ENCODE measurements around the gene PROKR2.

The PROKR2 gene

DNA sequence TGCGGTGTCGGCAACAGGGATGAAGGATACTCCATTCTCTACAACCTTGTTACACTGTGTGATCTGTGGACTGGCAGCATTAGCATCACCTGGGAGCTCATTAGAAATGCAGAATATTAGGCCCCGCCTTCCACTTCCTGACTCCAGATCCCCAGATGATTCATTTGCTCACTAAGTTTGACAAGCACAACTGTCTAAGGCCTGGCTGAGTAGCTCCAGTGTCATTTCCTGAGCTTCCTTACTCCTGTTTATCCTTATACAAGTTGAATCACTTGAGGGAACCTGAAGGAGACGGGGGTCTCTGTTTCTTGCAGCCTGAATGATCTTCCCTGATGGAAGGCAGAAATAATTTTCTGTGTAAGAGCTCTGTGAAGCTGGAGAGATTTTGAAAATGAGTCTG, 32.7 kb upstream of the PROKR2 start:
- Histone ChIP-seq H3K27me3 (ENCODE audit: low read length) (no peaks in the 10 kb centered on the region), H3K27ac (ENCODE audit: low read depth, low read length) (no peak overlapping the region), H3K79me2 (ENCODE audit: insufficient read depth, low read length) (no peaks in the 10 kb centered on the region), H3K9ac (ENCODE audit: low read length) (no peak overlapping the region), H2AFZ (ENCODE audit: low read depth, low read length, severe bottlenecking) (no peak overlapping the region), H3K36me3 (ENCODE audit: low read length) (no peaks in the 10 kb centered on the region), H3K4me3 (ENCODE audit: insufficient read depth, low read length, poor library complexity, severe bottlenecking) (no peak overlapping the region), H3F3A (ENCODE audit: insufficient read depth) (no peaks in the 10 kb centered on the region), H3K9me3 (ENCODE audit: insufficient read depth, low read length) (no peaks in the 10 kb centered on the region), H3K9me2 (replicated peaks; ENCODE audit: insufficient read depth, low read length) (no peaks in the 10 kb centered on the region), H4K20me1 (ENCODE audit: low read depth, low read length) (no peaks in the 10 kb centered on the region), H3K4me2 (ENCODE audit: low read depth, low read length, poor library complexity, severe bottlenecking) (no peak overlapping the region)
- TF ChIP-seq, protein P1, sequence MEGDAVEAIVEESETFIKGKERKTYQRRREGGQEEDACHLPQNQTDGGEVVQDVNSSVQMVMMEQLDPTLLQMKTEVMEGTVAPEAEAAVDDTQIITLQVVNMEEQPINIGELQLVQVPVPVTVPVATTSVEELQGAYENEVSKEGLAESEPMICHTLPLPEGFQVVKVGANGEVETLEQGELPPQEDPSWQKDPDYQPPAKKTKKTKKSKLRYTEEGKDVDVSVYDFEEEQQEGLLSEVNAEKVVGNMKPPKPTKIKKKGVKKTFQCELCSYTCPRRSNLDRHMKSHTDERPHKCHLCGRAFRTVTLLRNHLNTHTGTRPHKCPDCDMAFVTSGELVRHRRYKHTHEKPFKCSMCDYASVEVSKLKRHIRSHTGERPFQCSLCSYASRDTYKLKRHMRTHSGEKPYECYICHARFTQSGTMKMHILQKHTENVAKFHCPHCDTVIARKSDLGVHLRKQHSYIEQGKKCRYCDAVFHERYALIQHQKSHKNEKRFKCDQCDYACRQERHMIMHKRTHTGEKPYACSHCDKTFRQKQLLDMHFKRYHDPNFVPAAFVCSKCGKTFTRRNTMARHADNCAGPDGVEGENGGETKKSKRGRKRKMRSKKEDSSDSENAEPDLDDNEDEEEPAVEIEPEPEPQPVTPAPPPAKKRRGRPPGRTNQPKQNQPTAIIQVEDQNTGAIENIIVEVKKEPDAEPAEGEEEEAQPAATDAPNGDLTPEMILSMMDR (IDR thresholded peaks at IDR 0.05; ENCODE audit: insufficient read depth, low read length, poor library complexity, severe bottlenecking): no peak
- no peak for TF ChIP-seq EZH2phosphoT487 (conservative IDR thresholded peaks at IDR 0.05; ENCODE audit: low read length)

GRCh38 chr20:5342021-5342420, 25.3 kb upstream of the PROKR2 start:
- no peaks in the 10 kb centered on the region for H4K20me1 ChIP-seq (ENCODE audit: low read depth, low read length)
- H3K4me2 ChIP-seq (ENCODE audit: low read depth, low read length, poor library complexity, severe bottlenecking): no peak overlapping the region
- H3K79me2 ChIP-seq (ENCODE audit: insufficient read depth, low read length): no peaks in the 10 kb centered on the region
- no peaks in the 10 kb centered on the region for H3K27me3 ChIP-seq (ENCODE audit: low read length)
- no peak overlapping the region for H3K9ac ChIP-seq (ENCODE audit: low read length)
- no peak overlapping the region for H3K27ac ChIP-seq (ENCODE audit: low read depth, low read length)
- H2AFZ ChIP-seq (ENCODE audit: low read depth, low read length, severe bottlenecking): no peak overlapping the region
- no peaks in the 10 kb centered on the region for H3K9me3 ChIP-seq (ENCODE audit: insufficient read depth, low read length)
- no peaks in the 10 kb centered on the region for H3K36me3 ChIP-seq (ENCODE audit: low read length)
- H3F3A ChIP-seq (ENCODE audit: insufficient read depth): no peaks in the 10 kb centered on the region
- H3K4me3 ChIP-seq (ENCODE audit: insufficient read depth, low read length, poor library complexity, severe bottlenecking): no peak overlapping the region
- TF ChIP-seq, protein P1 (IDR thresholded peaks at IDR 0.05; ENCODE audit: insufficient read depth, low read length, poor library complexity, severe bottlenecking): no peak
- no peak for TF ChIP-seq EZH2phosphoT487 (conservative IDR thresholded peaks at IDR 0.05; ENCODE audit: low read length)
- no peaks in the 10 kb centered on the region for H3K9me2 ChIP-seq (replicated peaks; ENCODE audit: insufficient read depth, low read length)

DNA sequence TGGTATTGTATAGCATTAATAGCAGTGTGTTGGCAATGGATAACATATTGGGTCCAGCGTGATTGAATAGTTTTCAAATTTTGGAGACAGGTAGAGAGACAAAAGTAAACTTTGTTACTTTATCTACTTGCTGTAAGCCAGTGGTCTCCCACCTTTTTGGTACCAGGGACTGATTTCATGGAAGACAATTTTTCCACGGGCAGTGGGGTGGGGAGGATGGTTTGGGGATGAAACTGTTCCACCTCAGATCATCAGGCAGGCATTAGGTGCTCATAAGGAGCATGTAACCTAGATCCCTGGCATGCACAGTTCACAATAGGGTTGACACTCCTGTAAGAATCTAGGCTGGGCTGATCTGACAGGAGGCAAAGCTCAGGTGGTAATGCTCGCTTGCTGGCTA, 14.6 kb upstream of the PROKR2 start:
- TF ChIP-seq, protein P1 (IDR thresholded peaks at IDR 0.05; ENCODE audit: insufficient read depth, low read length, poor library complexity, severe bottlenecking): no peak
- no peaks in the 10 kb centered on the region for H3F3A ChIP-seq (ENCODE audit: insufficient read depth)
- no peaks in the 10 kb centered on the region for H3K27me3 ChIP-seq (ENCODE audit: low read length)
- H2AFZ ChIP-seq (ENCODE audit: low read depth, low read length, severe bottlenecking): no peak overlapping the region
- no peaks in the 10 kb centered on the region for H3K79me2 ChIP-seq (ENCODE audit: insufficient read depth, low read length)
- H3K4me2 ChIP-seq (ENCODE audit: low read depth, low read length, poor library complexity, severe bottlenecking): no peak overlapping the region
- H3K9ac ChIP-seq (ENCODE audit: low read length): no peak overlapping the region
- H3K9me2 ChIP-seq (replicated peaks; ENCODE audit: insufficient read depth, low read length): no peaks in the 10 kb centered on the region
- H3K9me3 ChIP-seq (ENCODE audit: insufficient read depth, low read length): no peaks in the 10 kb centered on the region
- no peak overlapping the region for H3K27ac ChIP-seq (ENCODE audit: low read depth, low read length)
- H3K36me3 ChIP-seq (ENCODE audit: low read length): no peaks in the 10 kb centered on the region
- H3K4me3 ChIP-seq (ENCODE audit: insufficient read depth, low read length, poor library complexity, severe bottlenecking): no peak overlapping the region
- H4K20me1 ChIP-seq (ENCODE audit: low read depth, low read length): no peaks in the 10 kb centered on the region

GRCh38 chr20:5328268-5328667, 11.5 kb upstream of the PROKR2 start:
- H3K27ac ChIP-seq (ENCODE audit: low read depth, low read length): no peak overlapping the region
- H3F3A ChIP-seq (ENCODE audit: insufficient read depth): no peaks in the 10 kb centered on the region
- no peak overlapping the region for H3K4me3 ChIP-seq (ENCODE audit: insufficient read depth, low read length, poor library complexity, severe bottlenecking)
- no peaks in the 10 kb centered on the region for H4K20me1 ChIP-seq (ENCODE audit: low read depth, low read length)
- H3K27me3 ChIP-seq (ENCODE audit: low read length): no peaks in the 10 kb centered on the region
- no peak overlapping the region for H2AFZ ChIP-seq (ENCODE audit: low read depth, low read length, severe bottlenecking)
- H3K9me3 ChIP-seq (ENCODE audit: insufficient read depth, low read length): no peaks in the 10 kb centered on the region
- H3K4me2 ChIP-seq (ENCODE audit: low read depth, low read length, poor library complexity, severe bottlenecking): no peak overlapping the region
- no peak for TF ChIP-seq EZH2phosphoT487 (conservative IDR thresholded peaks at IDR 0.05; ENCODE audit: low read length)
- TF ChIP-seq, protein P1 (IDR thresholded peaks at IDR 0.05; ENCODE audit: insufficient read depth, low read length, poor library complexity, severe bottlenecking): no peak
- H3K9me2 ChIP-seq (replicated peaks; ENCODE audit: insufficient read depth, low read length): no peaks in the 10 kb centered on the region
- H3K9ac ChIP-seq (ENCODE audit: low read length): no peak overlapping the region
- H3K36me3 ChIP-seq (ENCODE audit: low read length): no peaks in the 10 kb centered on the region
- H3K79me2 ChIP-seq (ENCODE audit: insufficient read depth, low read length): no peaks in the 10 kb centered on the region
